HG02885 (cell line): Measurements from ENCODE around the gene DMPK.

ENCODE experiments used
- ATAC-seq: cut with Tn5 transposase; IDR thresholded peaks from one replicate; pipeline ENCODE4 v1.9.1; 2021; ENCODE audit warnings: mild to moderate bottlenecking; ENCODE audit not compliant: unreplicated experiment, poor library complexity

Gene DMPK

GRCh38 chr19:45771311-45771933, 10.9 kb downstream of the DMPK start:
- no peak for ATAC-seq

GRCh38 chr19:45770192-45771101, 11.8 kb downstream of the DMPK start:
- peak; percentile 57 for ATAC-seq

- no peak for ATAC-seq
These were observed 12.5 kb downstream of the DMPK start for GRCh38 chr19:45769821-45770191.

- peak; percentile 65 for ATAC-seq
These were observed 13.1 kb downstream of the DMPK start, which contains the start of gene SIX5 for GRCh38 chr19:45768984-45769782. Gene SIX5 (minus strand): TSS chr19:45769252. CDS start chr19:45768844, 408 bp downstream.

- ATAC-seq: no peak
These were observed 13.7 kb downstream of the DMPK start for GRCh38 chr19:45768655-45768983.

- no peak for ATAC-seq
These were observed 14.2 kb downstream of the DMPK start for GRCh38 chr19:45767881-45768654.

GRCh38 chr19:45767410-45767880, 14.8 kb downstream of the DMPK start:
- no peak for ATAC-seq

GRCh38 chr19:45766869-45767346, 15.4 kb downstream of the DMPK start:
- no peak for ATAC-seq

- no peak for ATAC-seq
These were observed 15.9 kb downstream of the DMPK start for GRCh38 chr19:45766296-45766868.

GRCh38 chr19:45765702-45766295, 16.5 kb downstream of the DMPK start:
- ATAC-seq: no peak

GRCh38 chr19:45764945-45765701, 17.2 kb downstream of the DMPK start:
- no peak for ATAC-seq

- no peak for ATAC-seq
These were observed 17.8 kb downstream of the DMPK start for GRCh38 chr19:45764475-45764874.

- ATAC-seq: no peak
These were observed 18.5 kb downstream of the DMPK start for GRCh38 chr19:45763691-45764294.

GRCh38 chr19:45762870-45763631, 19.2 kb downstream of the DMPK start:
- no peak for ATAC-seq

- no peak for ATAC-seq
These were observed 20.6 kb downstream of the DMPK start for GRCh38 chr19:45761714-45762113.

GRCh38 chr19:45758921-45759320, 23.4 kb downstream of the DMPK start:
- no peak for ATAC-seq

- ATAC-seq: no peak
These were observed 24.6 kb downstream of the DMPK start for GRCh38 chr19:45757695-45758094.
